Activated naive CD8-positive, alpha-beta T cell treated with anti-CD3 and anti-CD28 coated beads, Interleukin-2, amount 10 ng/mL, durations not matched to agents 7 days and 5 days (primary cell): ENCODE data around the gene LAMTOR4. TPM values are rescaled to one million over a fixed set of nuclear protein-coding genes. Genes with fewer than 3 reads are reported as not detected.

Source experiments
- ATAC-seq: fragments of 150-1000 bp; cut with Tn5 transposase; one replicate; pipeline ENCODE4 v1.10.0; 2021; ENCODE audit warnings: low read depth, moderate library complexity
- POLR2A ChIA-PET: fragments of 350-600 bp; sonication (Branson Sonifier 250); formaldehyde crosslinking; loops from one replicate; lab custom pipeline; 2021; ENCODE audit warnings: antibody characterized with exemption; lab: Charles Lee
- DNase-seq: peaks from one replicate; pipeline ENCODE4 v3.0.0; 2021
- H3K27ac Mint-ChIP-seq: one replicate; pipeline ENCODE4 v1.8.0; 2022; ENCODE audit warnings: mild to moderate bottlenecking, mixed read lengths
- H3K27me3 Mint-ChIP-seq: one replicate; pipeline ENCODE4 v1.8.0; 2022; ENCODE audit warnings: mild to moderate bottlenecking, moderate library complexity, mixed read lengths
- H3K36me3 Mint-ChIP-seq: one replicate; pipeline ENCODE4 v1.8.0; 2021; ENCODE audit warnings: mild to moderate bottlenecking, mixed read lengths
- H3K4me1 Mint-ChIP-seq: one replicate; pipeline ENCODE4 v1.8.0; 2021; ENCODE audit warnings: mixed read lengths
- H3K4me3 Mint-ChIP-seq: one replicate; pipeline ENCODE4 v1.8.0; 2022; ENCODE audit warnings: mild to moderate bottlenecking, moderate library complexity, mixed read lengths
- H3K9me3 Mint-ChIP-seq: one replicate; pipeline ENCODE4 v1.8.0; 2021; ENCODE audit warnings: mixed read lengths
- total RNA-seq, 2 experiments: library from RNA; stranded (reverse); gene quantifications; one replicate each; pipeline ENCODE4 v1.2.3, GENCODE V29; 2021

Gene LAMTOR4
- total RNA-seq, 2 experiments from 2014 or later: 170 to 175 TPM

GRCh38 chr7:100147278-100147677 lies 1.4 kb upstream of the LAMTOR4 start:
- H3K27ac Mint-ChIP-seq: no peak overlapping the region

GRCh38 chr7:100148225-100148558 lies 526 bp upstream of the LAMTOR4 start:
- POLR2A ChIA-PET: interaction anchor here (0.6 to 3.2 kb wide), 25 partner anchors 9 to 649 kb away, joined by 3 to 48 read pairs (median 4); partner anchors contain the start of genes AP4M1, GAL3ST4, GPC2 and MBLAC1
- peaks cover 27% of the 10 kb centered on the region for H3K4me1 Mint-ChIP-seq
- ATAC-seq: no peak
- H3K27ac Mint-ChIP-seq: peak overlapping the region; percentile 99
- peaks cover 17% of the 10 kb centered on the region for H3K36me3 Mint-ChIP-seq
- H3K4me3 Mint-ChIP-seq: peak overlapping the region; percentile 100
- no peaks in the 10 kb centered on the region for H3K27me3 Mint-ChIP-seq
- DNase-seq: no peak
- H3K9me3 Mint-ChIP-seq: no peaks in the 10 kb centered on the region

More at GRCh38 chr7:100147278-100147677, 1.4 kb upstream of the LAMTOR4 start:
- no peaks in the 10 kb centered on the region for H3K27me3 Mint-ChIP-seq
- DNase-seq (no peak), ATAC-seq (no peak)
- POLR2A ChIA-PET: interaction anchor here (0.6 to 2.4 kb wide), 7 partner anchors 9 to 589 kb away, joined by 3 to 11 read pairs (median 4); partner anchors contain the start of genes GAL3ST4, GPC2, MEPCE and STAG3
- peaks cover 12% of the 10 kb centered on the region for H3K36me3 Mint-ChIP-seq
- no peaks in the 10 kb centered on the region for H3K9me3 Mint-ChIP-seq
- peaks cover 23% of the 10 kb centered on the region for H3K4me1 Mint-ChIP-seq
- no peak overlapping the region for H3K4me3 Mint-ChIP-seq

GRCh38 chr7:100152404-100152803 lies 3.7 kb downstream of the LAMTOR4 start:
- Mint-ChIP-seq H3K27ac (peak overlapping the region; percentile 8), H3K27me3 (no peaks in the 10 kb centered on the region), H3K36me3 (peaks cover 28% of the 10 kb centered on the region), H3K9me3 (no peaks in the 10 kb centered on the region), H3K4me3 (peak overlapping the region; percentile 17), H3K4me1 (peaks cover 47% of the 10 kb centered on the region)
- POLR2A ChIA-PET: interaction anchor here (0.6 to 1.5 kb wide), 3 partner anchors 15 to 190 kb away, joined by 3 read pairs; no protein-coding TSS in a partner anchor
- ATAC-seq (no peak), DNase-seq (no peak)

- ATAC-seq (no peak), DNase-seq (no peak)
- POLR2A ChIA-PET: interaction anchor here (1.2 to 1.7 kb wide), 2 partner anchors 11 to 13 kb away, joined by 3 to 6 read pairs; no protein-coding TSS in a partner anchor
- Mint-ChIP-seq H3K9me3 (no peaks in the 10 kb centered on the region), H3K4me3 (no peak overlapping the region), H3K27ac (peak overlapping the region; percentile 52), H3K4me1 (peaks cover 49% of the 10 kb centered on the region), H3K36me3 (peaks cover 31% of the 10 kb centered on the region), H3K27me3 (no peaks in the 10 kb centered on the region)
Observed at GRCh38 chr7:100152937-100153666, 4.4 kb downstream of the LAMTOR4 start.

GRCh38 chr7:100153708-100154535 lies 5.2 kb downstream of the LAMTOR4 start:
- ATAC-seq (no peak), DNase-seq (no peak)
- H3K27ac Mint-ChIP-seq: peak overlapping the region; percentile 52
- no peak overlapping the region for H3K4me3 Mint-ChIP-seq
- H3K9me3 Mint-ChIP-seq: no peaks in the 10 kb centered on the region
- peaks cover 27% of the 10 kb centered on the region for H3K36me3 Mint-ChIP-seq
- H3K4me1 Mint-ChIP-seq: peaks cover 46% of the 10 kb centered on the region
- POLR2A ChIA-PET: interaction anchor here (0.7 to 3.8 kb wide), 4 partner anchors 11 to 26 kb away, joined by 3 to 16 read pairs (median 4); no protein-coding TSS in a partner anchor
- no peaks in the 10 kb centered on the region for H3K27me3 Mint-ChIP-seq

- no peak overlapping the region for H3K27ac Mint-ChIP-seq
- H3K9me3 Mint-ChIP-seq: no peaks in the 10 kb centered on the region
- no peaks in the 10 kb centered on the region for H3K27me3 Mint-ChIP-seq
- DNase-seq (no peak), ATAC-seq (no peak)
- POLR2A ChIA-PET: interaction anchor here (0.6 to 3.8 kb wide), 4 partner anchors 15 to 351 kb away, joined by 3 to 16 read pairs (median 5); no protein-coding TSS in a partner anchor
- peaks cover 27% of the 10 kb centered on the region for H3K36me3 Mint-ChIP-seq
- peaks cover 52% of the 10 kb centered on the region for H3K4me1 Mint-ChIP-seq
- H3K4me3 Mint-ChIP-seq: no peak overlapping the region
Observed at GRCh38 chr7:100154651-100155491, 6.2 kb downstream of the LAMTOR4 start.

GRCh38 chr7:100155553-100156317 lies 7.0 kb downstream of the LAMTOR4 start:
- POLR2A ChIA-PET: interaction anchor here (1.0 to 3.8 kb wide), 4 partner anchors 10 to 24 kb away, joined by 3 to 22 read pairs (median 13); partner anchors contain the start of gene GAL3ST4
- no peak for DNase-seq
- ATAC-seq: no peak
- H3K4me1 Mint-ChIP-seq: peaks cover 44% of the 10 kb centered on the region
- no peaks in the 10 kb centered on the region for H3K9me3 Mint-ChIP-seq
- no peak overlapping the region for H3K4me3 Mint-ChIP-seq
- peaks cover 23% of the 10 kb centered on the region for H3K36me3 Mint-ChIP-seq
- no peaks in the 10 kb centered on the region for H3K27me3 Mint-ChIP-seq
- H3K27ac Mint-ChIP-seq: peak overlapping the region; percentile 30

- peak overlapping the region; percentile 82 for H3K27ac Mint-ChIP-seq
- no peaks in the 10 kb centered on the region for H3K9me3 Mint-ChIP-seq
- ATAC-seq (peak; percentile 26), DNase-seq (no peak)
- no peaks in the 10 kb centered on the region for H3K27me3 Mint-ChIP-seq
- peaks cover 23% of the 10 kb centered on the region for H3K36me3 Mint-ChIP-seq
- POLR2A ChIA-PET: interaction anchor here (1.0 to 4.4 kb wide), 7 partner anchors 7 to 272 kb away, joined by 3 to 48 read pairs (median 10); partner anchors contain the start of genes GAL3ST4, GPC2, LAMTOR4 and MEPCE
- peak overlapping the region; percentile 83 for H3K4me3 Mint-ChIP-seq
- peaks cover 42% of the 10 kb centered on the region for H3K4me1 Mint-ChIP-seq
Observed at GRCh38 chr7:100156331-100157068, 7.8 kb downstream of the LAMTOR4 start.

GRCh38 chr7:100157069-100157333 lies 8.3 kb downstream of the LAMTOR4 start:
- H3K27me3 Mint-ChIP-seq: no peaks in the 10 kb centered on the region
- H3K9me3 Mint-ChIP-seq: no peaks in the 10 kb centered on the region
- no peak for DNase-seq
- no peak for ATAC-seq
- peaks cover 40% of the 10 kb centered on the region for H3K4me1 Mint-ChIP-seq
- peak overlapping the region; percentile 82 for H3K27ac Mint-ChIP-seq
- peaks cover 20% of the 10 kb centered on the region for H3K36me3 Mint-ChIP-seq
- peak overlapping the region; percentile 83 for H3K4me3 Mint-ChIP-seq
- POLR2A ChIA-PET: interaction anchor here (1.0 to 4.4 kb wide), 7 partner anchors 8 to 272 kb away, joined by 3 to 48 read pairs (median 10); partner anchors contain the start of genes GAL3ST4, GPC2, LAMTOR4 and MEPCE

- POLR2A ChIA-PET: interaction anchor here (0.5 to 4.4 kb wide), 10 partner anchors 8 to 271 kb away, joined by 3 to 48 read pairs (median 6); partner anchors contain the start of genes GAL3ST4, GPC2, LAMTOR4 and MEPCE
- H3K27ac Mint-ChIP-seq: peak overlapping the region; percentile 78
- ATAC-seq (peak; percentile 13), DNase-seq (no peak)
- no peaks in the 10 kb centered on the region for H3K27me3 Mint-ChIP-seq
- peaks cover 35% of the 10 kb centered on the region for H3K4me1 Mint-ChIP-seq
- H3K4me3 Mint-ChIP-seq: peak overlapping the region; percentile 83
- H3K9me3 Mint-ChIP-seq: no peaks in the 10 kb centered on the region
- H3K36me3 Mint-ChIP-seq: peaks cover 16% of the 10 kb centered on the region
Observed at GRCh38 chr7:100157334-100158228, 8.9 kb downstream of the LAMTOR4 start.
